ENCODE data around the gene SLCO2A1.

GRCh38 chr3:133940536-133940935 is 89.2 kb downstream of the SLCO2A1 start:
- TF ChIP-seq POLR2A (IDR thresholded peaks at IDR 0.05) (no peak), CTCF (IDR thresholded peaks at IDR 0.05) (no peak)
